Testis (tissue), 2 donors: Measurements from ENCODE around the gene RDH5.

ENCODE experiments used
- CTCF ChIP-seq, 3 experiments: fragments of 450-650 bp in 2 of 3; fragments of 200-600 bp in 1 of 3; sonication (generic) in 1 of 3; IDR thresholded peaks; one replicate each; pipeline ENCODE4 v1.5.1; 2016 to 2019; ENCODE audit warnings: antibody characterized with exemption in 3 of 3, mild to moderate bottlenecking in 2 of 3, moderate library complexity in 1 of 3
- POLR2A ChIP-seq: fragments of 450-650 bp; IDR thresholded peaks from one replicate; pipeline ENCODE4 v1.6.1; 2017; ENCODE audit warnings: antibody characterized with exemption, mild to moderate bottlenecking, moderate library complexity

GRCh38 chr12:55732288-55732687, 12.1 kb downstream of the RDH5 start:
- TF ChIP-seq CTCF (IDR thresholded peaks at IDR 0.05), result no peak
- no peak for TF ChIP-seq POLR2A
